NCI-H774 (cell line): ENCODE data around the gene CALY.

Experiments
- DNase-seq: peaks from one replicate; lab custom pipeline; 2025; lab: John Stamatoyannopoulos, UW

Gene CALY

DNA sequence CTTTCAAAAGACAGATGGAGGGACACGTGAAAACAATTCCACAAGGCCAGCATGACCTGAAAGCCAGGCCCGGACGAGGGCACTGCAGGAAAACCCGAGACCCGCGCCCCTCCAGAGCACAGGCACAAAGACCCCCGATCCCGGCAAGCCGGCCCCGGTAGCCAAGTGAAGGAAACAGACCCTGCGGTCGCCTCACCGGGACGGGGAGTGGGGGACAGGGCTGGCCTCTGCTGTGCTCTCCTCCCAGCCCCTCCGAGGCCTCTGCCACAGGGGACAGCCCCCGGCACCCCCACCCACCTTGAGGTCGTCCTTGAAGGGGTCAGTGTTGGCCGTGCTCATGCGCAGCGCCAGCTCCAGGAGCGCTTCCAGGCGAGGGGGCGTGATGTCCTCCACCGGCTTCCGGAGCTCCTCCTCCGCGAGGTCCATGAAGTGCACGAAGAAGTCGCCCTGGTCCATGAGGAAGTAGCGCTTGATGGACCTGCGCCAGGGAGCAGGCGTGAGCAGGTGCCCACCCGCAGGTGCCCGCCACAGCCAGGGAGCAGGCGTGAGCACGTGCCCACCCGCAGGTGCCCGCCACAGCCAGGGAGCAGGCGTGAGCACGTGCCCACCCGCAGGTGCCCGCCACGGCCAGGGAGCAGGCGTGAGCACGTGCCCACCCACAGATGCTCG lies 48.7 kb downstream of the CALY start:
- DNase-seq = no peak

DNA sequence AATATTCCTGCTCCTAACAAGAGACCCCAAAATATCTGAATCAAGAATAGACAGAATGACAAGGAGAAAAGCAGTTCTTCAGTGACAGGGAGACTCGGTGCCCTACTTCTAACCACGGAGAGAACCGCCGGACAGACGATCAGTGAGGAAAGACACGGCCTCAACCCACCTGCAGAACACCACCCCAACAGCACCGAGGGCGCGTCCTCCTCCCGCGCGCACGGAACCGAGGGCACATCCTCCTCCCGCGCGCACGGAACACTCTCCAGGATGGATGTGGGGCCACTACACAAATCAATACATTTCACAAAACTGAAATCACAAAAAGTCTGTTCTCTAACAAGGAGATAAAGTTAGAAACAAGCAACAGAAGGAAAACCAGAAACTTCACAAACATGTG lies 50.3 kb downstream of the CALY start:
- DNase-seq = no peak

DNA sequence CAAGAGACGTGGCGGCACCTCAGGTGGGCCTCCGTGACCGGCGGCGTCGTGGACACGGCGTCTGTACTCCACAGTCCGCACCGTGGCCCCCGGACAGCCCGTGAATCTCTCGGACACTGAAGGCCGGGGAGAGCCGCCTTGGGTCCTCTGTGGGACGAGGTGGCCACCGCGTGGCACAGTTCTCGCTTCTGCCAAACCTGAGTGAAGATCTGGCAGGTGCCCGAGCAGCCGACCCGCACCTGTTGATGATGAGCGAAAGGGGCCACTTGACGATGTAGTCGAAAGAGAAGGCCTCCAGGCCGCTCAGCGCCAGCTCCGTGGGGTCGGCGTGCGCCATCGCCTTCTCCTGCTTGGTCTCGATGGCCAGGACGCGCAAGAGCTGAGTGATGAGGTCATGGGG lies 51.5 kb downstream of the CALY start:
- no peak for DNase-seq

DNA sequence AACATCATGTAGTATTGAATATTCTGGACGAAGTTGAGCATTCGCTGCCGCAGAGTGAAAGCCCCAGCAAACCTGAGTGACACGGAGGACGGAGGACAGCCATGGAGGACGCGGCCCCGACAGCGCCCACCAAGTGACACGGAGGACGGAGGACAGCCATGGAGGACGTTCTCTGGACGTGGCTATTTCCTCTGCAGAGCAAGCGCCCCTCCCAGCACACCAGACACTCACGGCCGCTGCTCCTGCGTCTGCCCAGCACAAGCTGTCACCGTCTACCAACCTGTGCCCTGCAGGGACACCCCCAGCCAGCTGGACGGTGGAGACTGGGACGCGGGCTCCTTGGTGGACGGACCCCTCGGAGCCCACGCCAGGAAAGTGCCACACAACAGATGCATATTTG lies 52.8 kb downstream of the CALY start:
- no peak for DNase-seq

DNA sequence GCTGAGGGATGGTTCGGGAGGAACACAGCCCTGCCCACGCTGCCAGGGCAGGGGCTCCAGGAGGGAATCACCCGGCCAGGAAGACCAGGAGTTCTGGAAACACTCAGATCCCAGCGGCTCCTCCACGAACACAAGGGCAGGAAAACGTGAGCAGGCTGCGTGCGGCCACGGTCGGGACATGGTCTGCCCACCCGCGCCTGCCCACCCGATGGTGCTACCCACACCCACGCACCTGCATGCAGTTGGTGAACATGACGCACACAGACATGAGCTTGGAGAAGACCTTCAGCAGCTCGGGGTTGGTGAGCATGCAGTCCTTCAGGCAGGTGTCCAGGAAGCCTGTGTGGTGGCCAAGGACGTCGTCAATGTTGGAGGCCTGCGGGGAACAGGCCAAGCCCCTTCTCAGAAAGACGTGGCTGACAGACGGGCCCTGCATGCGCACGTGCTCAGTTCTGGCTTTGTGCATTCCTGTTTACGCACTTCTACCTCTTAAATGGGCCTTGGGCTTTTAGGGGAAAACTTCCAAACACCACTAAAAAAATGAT lies 53.8 kb downstream of the CALY start:
- DNase-seq = no peak

DNA sequence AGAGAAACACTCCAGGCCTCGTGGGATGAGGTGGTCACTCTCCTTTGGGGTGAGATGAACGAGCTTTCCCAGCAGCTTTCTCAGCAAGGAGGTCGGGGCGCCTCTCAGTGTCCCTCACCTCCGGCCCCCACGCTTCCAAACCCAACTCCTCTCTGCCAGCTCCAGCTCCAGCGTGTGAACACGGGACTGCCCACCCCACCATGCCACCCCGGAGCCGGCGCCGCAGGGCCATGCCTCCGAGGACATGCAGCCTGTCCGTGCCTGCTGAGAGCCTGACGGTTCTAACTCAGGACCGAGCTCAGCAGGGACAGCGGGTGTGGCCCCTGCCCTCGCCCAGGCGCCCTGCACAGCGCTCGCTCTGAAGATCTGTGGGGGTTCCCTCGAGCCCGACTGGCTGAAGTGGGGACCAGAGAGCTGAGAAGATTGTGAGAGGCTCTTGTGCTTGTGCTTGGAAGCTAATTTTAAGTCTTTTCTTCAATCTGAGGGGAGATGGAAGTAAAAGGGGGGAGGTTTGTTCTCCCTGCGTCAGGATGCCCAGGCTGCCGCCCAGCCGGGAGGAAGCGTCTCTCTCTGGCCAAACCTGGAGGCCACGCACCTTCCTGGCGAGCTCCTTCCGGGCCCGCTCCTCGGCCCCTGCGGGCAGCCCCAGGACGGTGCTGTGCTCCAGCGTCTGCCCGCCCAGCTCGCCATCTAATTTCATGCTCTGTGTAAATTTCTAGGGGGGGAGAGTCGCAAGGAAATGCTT lies 54.9 kb downstream of the CALY start:
- DNase-seq = no peak

DNA sequence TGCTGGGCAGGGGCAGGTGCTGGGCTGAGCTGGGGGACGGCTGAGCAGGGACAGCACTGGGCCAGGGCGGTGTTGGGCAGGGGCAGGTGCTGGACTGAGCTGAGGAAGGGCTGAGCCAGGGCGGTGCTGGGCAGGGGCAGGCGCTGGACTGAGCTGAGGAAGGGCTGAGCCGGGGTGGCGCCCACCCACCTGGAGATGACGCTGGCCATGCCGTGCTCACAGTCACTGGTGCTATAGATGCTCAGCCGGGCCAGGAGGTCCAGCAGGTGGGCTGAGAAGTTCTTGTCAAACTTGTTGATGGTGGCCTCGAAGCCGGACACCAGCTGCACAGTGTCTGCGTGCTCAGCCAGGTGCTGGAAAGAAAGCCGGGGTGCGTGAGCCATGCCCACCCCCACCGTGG lies 55.6 kb downstream of the CALY start:
- DNase-seq = no peak

DNA sequence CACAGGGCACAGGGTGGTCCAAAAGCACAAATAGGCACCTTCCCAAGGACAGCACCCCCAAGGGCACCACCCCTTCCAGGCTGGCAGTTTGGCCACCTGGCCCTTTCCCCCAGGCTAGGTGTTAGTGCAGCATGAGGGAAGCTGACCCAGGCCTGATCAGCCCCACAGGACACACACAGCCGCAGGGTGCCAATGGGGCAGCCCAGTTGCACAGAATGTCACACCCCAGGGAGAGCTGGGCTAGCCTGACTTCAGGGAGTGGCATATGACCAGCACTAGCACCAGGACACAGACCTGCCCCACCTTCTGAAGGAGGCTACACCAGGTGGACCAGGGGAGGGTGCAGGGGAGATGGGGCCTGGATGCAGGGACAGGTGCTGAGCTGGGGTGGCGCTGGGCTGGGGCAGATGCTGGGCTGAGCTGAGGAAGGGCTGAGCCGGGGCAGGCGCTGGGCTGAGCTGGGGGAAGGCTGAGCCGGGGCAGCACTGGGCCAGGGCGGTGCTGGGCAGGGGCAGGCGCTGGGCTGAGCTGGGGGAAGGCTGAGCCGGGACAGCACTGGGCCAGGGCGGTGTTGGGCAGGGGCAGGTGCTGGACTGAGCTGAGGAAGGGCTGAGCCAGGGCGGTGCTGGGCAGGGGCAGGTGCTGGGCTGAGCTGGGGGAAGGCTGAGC lies 56.2 kb downstream of the CALY start:
- no peak for DNase-seq

DNA sequence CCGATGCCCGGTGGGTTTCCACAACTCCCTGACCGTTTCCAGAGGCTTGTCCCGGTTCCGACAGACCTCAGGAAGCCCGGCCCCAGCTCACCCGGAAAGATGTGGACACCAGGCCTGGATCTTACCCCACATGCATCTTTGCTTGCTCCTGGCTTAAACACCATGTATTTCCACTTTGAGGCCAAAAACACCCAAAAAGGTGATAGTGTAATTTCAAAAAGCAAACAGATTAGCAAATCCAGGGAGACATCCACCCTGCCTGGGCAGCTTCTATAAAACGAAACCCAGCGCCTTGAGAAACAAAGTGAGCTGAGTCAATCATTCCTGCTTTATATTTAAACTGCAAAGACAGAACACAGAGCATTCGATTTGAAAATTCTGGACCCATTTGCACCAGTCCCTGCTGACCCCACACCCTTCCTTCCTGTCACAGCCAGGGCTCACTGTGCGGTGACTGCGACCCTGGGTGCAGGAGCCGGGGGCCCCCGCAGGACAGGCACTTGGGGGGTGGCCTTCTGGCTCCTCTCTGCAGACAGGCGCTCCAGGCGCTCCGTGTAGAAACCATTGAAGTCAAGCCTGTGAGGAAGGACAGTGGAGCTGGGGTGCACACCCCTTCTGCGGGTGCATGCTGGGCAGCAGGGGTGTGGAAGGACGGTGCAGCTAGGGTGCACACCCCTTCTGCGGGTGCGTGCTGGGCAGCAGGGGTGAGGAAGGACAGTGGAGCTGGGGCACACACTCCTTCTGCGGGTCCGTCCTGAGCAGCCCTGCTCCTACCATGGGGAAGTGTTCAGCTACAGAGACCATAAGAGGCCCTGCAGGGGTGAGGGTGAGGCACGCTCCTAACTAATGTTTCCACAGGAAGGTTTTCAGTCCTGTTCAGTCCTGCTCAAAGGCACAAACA lies 57.1 kb downstream of the CALY start:
- DNase-seq = no peak

DNA sequence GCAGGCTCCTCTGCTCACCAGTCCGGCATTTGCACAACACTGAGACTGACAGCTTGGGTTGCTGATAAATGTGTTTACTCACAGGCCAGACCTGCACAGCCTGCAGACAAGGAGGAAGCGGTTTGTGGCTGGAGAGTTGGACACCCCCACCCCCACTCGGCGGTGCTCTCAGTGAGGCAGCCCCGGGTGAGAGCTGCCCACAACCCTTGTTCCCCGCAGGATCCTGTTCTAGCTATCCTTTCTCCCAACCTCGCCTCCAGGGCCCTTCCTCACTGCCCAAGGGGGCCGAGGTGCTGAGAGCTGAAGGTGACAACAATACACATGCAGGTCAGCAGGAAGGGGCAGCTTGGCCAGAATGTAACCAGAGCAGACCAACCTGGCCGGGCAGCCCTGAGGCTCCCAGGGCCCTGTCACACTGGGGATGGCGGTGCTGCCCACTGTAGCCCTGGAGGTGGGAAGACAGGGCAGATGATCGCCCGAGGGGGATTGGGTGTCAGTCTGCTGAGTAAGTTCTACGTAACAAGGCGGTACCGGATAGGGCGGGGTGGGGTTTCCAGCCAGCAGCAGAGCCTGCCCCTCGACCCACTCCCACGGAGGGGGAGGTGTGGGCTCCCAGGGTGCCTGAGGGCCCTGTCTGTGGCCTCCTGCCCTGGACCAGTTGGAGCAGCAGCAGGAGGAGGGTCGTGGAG lies 58.0 kb downstream of the CALY start:
- DNase-seq = no peak

DNA sequence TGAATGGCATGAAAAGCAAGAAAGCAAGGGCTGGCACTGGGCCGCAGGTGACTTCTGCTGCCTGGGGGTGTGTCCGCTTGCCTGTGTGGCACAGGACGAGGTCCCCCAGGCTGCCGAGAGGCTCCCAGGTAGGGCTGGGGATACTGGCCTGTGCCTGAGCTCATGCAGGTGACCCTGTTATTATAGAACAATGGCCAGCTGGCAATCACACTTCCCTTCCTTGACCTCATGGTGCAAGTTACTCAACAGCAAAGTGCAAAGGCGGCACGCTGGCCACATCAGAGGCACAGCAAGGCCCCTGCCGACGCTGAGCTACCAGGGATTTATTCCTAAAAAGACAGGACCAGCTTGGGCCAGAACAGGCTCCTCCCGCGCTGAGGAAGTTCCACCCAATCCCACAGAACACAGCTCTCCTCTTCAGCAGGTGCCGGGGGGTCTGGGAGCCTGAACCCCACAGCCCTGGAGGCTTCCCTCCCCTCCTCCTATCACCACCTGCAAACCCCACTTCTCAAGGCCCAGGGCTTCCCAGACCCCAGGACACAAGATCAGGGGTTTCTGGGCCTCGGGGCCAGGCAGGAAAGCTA lies 58.6 kb downstream of the CALY start:
- DNase-seq = no peak

DNA sequence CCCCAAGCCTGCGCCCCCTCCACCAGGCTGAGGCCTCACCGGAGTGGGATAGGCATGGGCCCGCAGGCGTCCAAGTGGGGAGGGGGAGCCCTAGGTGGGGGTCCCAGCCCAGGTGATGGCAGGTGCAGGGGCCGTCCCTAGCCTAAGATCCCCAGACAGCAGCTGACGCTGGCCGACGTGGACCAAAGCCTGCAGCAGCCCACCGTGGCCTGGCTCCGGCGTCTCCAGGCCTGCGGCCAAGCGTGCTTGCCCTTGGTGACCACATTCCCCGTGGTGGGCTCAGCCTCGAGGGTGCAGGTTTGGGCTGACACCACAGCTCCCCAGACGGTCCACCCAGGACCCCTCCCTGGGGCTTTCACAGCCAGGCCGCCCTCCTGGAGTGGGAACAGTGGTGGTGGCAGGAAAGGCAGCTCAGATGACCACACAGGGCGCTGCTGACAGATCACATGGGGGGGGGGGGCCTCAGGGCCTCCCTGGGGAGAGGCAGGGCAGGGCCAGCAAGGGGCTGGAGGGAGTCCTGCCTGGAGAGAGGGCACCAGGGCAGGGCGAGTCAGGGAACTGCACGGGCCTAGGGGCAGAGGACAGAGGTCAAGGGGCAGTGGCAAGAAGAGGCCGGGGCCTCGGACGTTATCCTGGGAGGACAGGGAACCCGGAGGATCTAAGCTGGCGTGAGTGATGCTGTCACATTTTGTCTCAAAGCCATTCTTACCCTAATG lies 59.3 kb downstream of the CALY start:
- no peak for DNase-seq

DNA sequence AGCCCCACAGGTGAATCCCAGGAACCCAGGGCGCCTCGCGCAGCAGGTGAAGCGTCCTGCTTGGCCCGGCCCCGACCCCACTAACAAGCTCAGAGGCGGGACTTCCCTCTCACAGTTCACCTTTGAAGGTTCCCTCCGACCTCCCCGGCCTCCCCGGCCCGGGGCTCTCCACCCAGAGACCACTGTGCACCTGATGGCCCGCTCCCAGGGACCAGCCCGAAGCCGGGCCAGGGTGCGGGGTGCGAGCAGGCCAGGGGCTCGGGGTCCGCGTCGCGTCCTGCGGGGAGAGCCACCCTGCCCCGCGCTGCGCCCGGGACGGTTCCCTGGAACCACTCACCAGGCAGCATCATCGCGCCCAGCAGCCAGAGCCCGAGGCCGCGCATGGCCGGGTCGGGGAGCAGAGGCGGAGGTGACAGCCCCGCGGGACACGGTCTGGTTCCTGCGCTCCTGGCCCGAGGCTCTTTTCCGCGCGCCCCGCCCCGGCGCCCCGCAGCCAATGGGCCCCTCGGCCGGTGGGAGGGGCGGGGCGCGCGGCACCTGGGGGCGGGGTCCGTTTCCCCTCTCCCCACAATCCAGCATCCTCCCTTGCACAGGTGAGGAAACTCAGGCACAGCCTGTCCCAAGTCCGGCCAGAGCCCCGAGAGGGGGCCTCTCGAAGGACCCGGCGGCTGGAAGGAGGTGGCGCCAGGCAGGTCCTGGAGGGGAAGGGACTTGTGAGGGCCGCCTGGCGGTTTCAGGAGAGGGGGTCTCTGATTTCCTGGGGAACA lies 60.1 kb downstream of the CALY start, which contains the start of gene ADAM8:
ADAM8 (minus strand) TSS at position 434 of the 767 bp plus-strand sequence; CDS start at position 383, 51 bp downstream.
- no peak for DNase-seq

DNA sequence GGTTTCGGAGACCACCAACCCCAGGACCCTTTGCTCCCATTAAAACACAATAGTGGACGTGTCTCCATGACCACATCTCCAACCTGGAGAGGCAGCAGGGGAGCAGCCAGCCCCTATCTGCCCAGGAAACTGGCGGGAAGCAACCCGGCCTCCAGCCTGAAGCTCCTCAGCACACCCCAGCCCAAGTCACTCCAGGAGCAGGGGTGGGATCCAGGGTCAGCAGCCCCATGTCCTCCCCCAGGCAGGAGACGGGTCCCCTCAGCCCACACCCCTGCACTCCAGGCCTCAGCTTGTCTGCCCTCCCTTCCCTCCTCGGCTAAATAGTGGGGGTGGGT lies 60.6 kb downstream of the CALY start:
- DNase-seq = no peak

DNA sequence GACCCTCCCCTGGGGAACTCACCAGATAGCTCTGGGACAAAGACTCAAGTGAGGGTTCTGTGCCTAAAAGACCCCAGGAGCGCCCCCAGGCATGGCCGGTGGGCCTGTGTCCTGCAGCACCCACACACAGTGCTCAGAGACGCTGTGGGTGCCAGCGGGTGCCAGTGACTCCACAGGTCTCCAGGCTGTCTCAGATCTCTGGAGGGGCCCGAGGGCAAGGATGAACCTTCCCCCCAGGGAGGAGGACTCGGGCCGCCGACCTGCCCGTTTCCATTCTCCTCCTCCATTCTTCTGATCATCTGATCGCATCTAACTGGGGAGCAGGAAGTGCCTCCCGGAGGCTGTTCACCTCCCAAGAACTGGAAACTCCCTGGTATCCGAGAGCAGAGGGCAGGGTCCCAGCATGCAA lies 61.0 kb downstream of the CALY start:
- DNase-seq = no peak

DNA sequence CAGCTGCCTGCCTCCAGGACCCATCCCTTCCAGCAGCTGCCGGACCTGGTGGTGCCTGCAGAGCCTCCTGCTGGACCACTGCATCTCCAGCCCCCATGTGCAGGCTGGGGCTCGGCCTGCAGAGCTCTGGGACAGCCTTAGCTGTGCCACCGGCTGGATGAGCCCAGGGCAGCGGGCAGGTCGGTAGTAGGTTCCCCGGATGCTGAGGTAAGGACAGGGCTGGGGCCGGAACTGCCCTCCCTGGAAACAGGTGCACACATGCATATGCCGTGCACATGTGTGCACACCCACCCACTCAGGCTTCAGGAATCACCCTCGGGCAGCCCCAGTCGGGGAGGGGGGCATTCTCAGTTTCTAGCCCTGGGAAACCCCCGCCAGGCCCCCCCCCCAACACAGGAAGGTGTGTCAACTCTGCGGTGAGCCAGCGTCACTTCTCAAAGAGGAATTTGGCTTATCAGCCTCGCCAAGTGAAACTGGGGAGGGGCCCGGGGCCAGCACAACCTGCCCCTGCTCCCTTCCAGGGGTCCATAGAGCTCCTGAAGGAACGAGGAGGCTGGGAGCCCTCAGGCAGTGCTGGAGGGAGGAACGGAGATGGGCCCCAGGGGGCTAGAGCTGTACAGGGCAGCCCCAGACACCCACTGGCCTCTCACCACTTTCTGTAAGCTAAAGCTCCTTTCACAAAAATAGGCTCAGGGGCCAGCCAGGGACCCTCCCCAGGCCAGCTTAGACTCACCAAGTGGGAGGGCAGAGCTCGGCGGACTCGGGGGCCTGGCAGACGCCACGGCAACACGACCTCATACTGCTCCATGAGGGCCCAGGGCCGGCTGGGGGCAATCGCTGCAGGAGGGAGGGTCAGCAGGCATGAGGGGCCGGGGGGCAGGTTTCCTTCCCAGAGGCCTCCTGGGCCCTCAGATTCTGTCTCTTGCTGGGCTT lies 61.7 kb downstream of the CALY start:
- no peak for DNase-seq
